ENCODE data around the gene ASNS.
A peak's percentile ranks its signal among the peaks of the same experiment; 100 is the strongest.
"Not testable (repeated sequence)": the region's sequence is repeated elsewhere in the genome, so short reads cannot be mapped to it uniquely, and the experiment has no call there.

The ASNS gene

GRCh38 chr7:97872025-97872669, at the start of gene ASNS:
Gene ASNS (minus strand): TSS chr7:97872408. CDS start chr7:97869156, 3,252 bp downstream.
- ATAC-seq, result peak; percentile 98

GRCh38 chr7:97921254-97921653, 49.0 kb upstream of the ASNS start:
- not testable (repeated sequence) for ATAC-seq, DNase-seq

More at GRCh38 chr7:97872025-97872669, at the start of gene ASNS:
- DNase-seq, result peak; percentile 94

GRCh38 chr7:97915267-97915666, 43.1 kb upstream of the ASNS start:
- not testable (repeated sequence) for DNase-seq, ATAC-seq

- not testable (repeated sequence) for DNase-seq, ATAC-seq
These were observed 40.1 kb upstream of the ASNS start for GRCh38 chr7:97912294-97912693.

- not testable (repeated sequence) for DNase-seq, ATAC-seq
These were observed 24.7 kb upstream of the ASNS start for GRCh38 chr7:97896893-97897292.

- not testable (repeated sequence) for DNase-seq, ATAC-seq
These were observed 19.5 kb upstream of the ASNS start for GRCh38 chr7:97891721-97892120.

GRCh38 chr7:97879527-97879926, 7.3 kb upstream of the ASNS start:
- peak; percentile 6 for DNase-seq
- ATAC-seq, result not testable (repeated sequence)

- ATAC-seq, DNase-seq: not testable (repeated sequence)
These were observed 2.7 kb upstream of the ASNS start for GRCh38 chr7:97874894-97875293.

GRCh38 chr7:97873606-97874005, 1.4 kb upstream of the ASNS start:
- DNase-seq (no peak), ATAC-seq (no peak)

GRCh38 chr7:97871659-97872024, 566 bp downstream of the ASNS start:
- ATAC-seq (peak; percentile 16), DNase-seq (no peak)

- no peak for DNase-seq
- no peak for ATAC-seq
These were observed 3.4 kb downstream of the ASNS start for GRCh38 chr7:97868788-97869187.

GRCh38 chr7:97868314-97868713, 3.9 kb downstream of the ASNS start:
- ATAC-seq, result no peak
- no peak for DNase-seq

GRCh38 chr7:97865104-97865503, 7.1 kb downstream of the ASNS start:
- DNase-seq (no peak), ATAC-seq (no peak)

GRCh38 chr7:97859606-97860204, 12.5 kb downstream of the ASNS start:
- DNase-seq, result no peak
- no peak for ATAC-seq

GRCh38 chr7:97858221-97858620, 14.0 kb downstream of the ASNS start:
- DNase-seq (no peak), ATAC-seq (no peak)

GRCh38 chr7:97857544-97857943, 14.7 kb downstream of the ASNS start:
- DNase-seq (no peak), ATAC-seq (no peak)

GRCh38 chr7:97851683-97852082, 20.5 kb downstream of the ASNS start:
- no peak for ATAC-seq
- no peak for DNase-seq

GRCh38 chr7:97850262-97851031, 21.8 kb downstream of the ASNS start:
- ATAC-seq, DNase-seq: not testable (repeated sequence)

- DNase-seq, result no peak
- ATAC-seq, result no peak
These were observed 24.4 kb downstream of the ASNS start for GRCh38 chr7:97847791-97848190.

GRCh38 chr7:97846945-97847344, 25.3 kb downstream of the ASNS start:
- DNase-seq (no peak), ATAC-seq (no peak)

- no peak for ATAC-seq
- DNase-seq, result no peak
These were observed 26.5 kb downstream of the ASNS start for GRCh38 chr7:97845622-97846203.

- ATAC-seq, result no peak
- DNase-seq, result no peak
These were observed 28.2 kb downstream of the ASNS start for GRCh38 chr7:97844036-97844435.

All from stimulated activated naive CD8-positive, alpha-beta T cell treated with anti-CD3 and anti-CD28 coated beads, Interleukin-15, Interleukin-2, amounts not matched to agents 100 U/mL and 50 U/mL, for 24 hours (primary cell).